Measurements from ENCODE around the gene CD151.

DNA sequence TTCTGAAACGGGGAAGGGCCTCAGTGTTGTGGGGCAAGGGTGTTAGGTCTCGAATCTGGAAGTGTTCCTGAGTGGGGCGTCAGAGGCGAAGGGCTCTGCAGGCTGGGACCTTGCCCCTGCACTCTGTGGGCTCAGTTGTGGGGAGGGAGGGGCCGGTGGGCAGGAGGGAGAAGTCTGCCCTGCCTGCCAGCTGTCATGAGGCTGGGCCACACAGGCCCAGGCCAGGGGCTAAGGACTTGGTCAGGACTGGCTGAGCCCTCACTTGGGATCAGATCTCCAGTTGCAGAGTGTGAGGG lies 4.9 kb upstream of the CD151 start, which contains the start of gene CRACR2B:
- TF ChIP-seq, protein P1, sequence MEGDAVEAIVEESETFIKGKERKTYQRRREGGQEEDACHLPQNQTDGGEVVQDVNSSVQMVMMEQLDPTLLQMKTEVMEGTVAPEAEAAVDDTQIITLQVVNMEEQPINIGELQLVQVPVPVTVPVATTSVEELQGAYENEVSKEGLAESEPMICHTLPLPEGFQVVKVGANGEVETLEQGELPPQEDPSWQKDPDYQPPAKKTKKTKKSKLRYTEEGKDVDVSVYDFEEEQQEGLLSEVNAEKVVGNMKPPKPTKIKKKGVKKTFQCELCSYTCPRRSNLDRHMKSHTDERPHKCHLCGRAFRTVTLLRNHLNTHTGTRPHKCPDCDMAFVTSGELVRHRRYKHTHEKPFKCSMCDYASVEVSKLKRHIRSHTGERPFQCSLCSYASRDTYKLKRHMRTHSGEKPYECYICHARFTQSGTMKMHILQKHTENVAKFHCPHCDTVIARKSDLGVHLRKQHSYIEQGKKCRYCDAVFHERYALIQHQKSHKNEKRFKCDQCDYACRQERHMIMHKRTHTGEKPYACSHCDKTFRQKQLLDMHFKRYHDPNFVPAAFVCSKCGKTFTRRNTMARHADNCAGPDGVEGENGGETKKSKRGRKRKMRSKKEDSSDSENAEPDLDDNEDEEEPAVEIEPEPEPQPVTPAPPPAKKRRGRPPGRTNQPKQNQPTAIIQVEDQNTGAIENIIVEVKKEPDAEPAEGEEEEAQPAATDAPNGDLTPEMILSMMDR (conservative IDR thresholded peaks at IDR 0.05; ENCODE audit: low read depth in 2 of 2): no peak
- no peak for TF ChIP-seq EZH2 (IDR thresholded peaks at IDR 0.05; ENCODE audit: low read depth, unreplicated experiment)
- no peak for TF ChIP-seq REST (IDR thresholded peaks at IDR 0.05; ENCODE audit: unreplicated experiment)
- no peak for TF ChIP-seq ZNF331 (CRISPR knock-in tag; IDR thresholded peaks at IDR 0.05; ENCODE audit: low read depth)
- TF ChIP-seq, protein P2, sequence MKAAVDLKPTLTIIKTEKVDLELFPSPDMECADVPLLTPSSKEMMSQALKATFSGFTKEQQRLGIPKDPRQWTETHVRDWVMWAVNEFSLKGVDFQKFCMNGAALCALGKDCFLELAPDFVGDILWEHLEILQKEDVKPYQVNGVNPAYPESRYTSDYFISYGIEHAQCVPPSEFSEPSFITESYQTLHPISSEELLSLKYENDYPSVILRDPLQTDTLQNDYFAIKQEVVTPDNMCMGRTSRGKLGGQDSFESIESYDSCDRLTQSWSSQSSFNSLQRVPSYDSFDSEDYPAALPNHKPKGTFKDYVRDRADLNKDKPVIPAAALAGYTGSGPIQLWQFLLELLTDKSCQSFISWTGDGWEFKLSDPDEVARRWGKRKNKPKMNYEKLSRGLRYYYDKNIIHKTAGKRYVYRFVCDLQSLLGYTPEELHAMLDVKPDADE (IDR thresholded peaks at IDR 0.05): no peak
- no peak for TF ChIP-seq CREB1 (CRISPR knock-in tag; IDR thresholded peaks at IDR 0.05; ENCODE audit: low read depth)
- TF ChIP-seq POLR2AphosphoS5 (IDR thresholded peaks at IDR 0.05; ENCODE audit: low read depth): no peak
